Esophagus muscularis mucosa (tissue), 4 donors: Measurements from ENCODE around the gene EBLN2.

ENCODE experiments used
- EP300 ChIP-seq: sonication (generic); formaldehyde crosslinking; IDR thresholded peaks from one replicate; pipeline ENCODE4 v1.6.1; 2017; ENCODE audit warnings: antibody characterized with exemption
- POLR2A ChIP-seq: fragments of 450-650 bp; IDR thresholded peaks from one replicate; pipeline ENCODE4 v1.6.1; 2017; ENCODE audit warnings: antibody characterized with exemption, moderate library complexity, mild to moderate bottlenecking, low read depth
- POLR2AphosphoS5 ChIP-seq, 2 donors: sonication (generic); formaldehyde crosslinking; IDR thresholded peaks; one replicate each; pipeline ENCODE4 v1.6.1; 2017; ENCODE audit warnings: antibody characterized with exemption in 2 of 2
- TF ChIP-seq, protein P1 (sequence below), 3 experiments: fragments of 200-600 bp in 2 of 3; fragments of 450-650 bp in 1 of 3; sonication (generic) in 2 of 3; IDR thresholded peaks; one replicate each; pipeline ENCODE4 v1.5.1; 2017 to 2019; ENCODE audit warnings: antibody characterized with exemption in 3 of 3, mild to moderate bottlenecking in 2 of 3, moderate library complexity in 1 of 3

DNA sequence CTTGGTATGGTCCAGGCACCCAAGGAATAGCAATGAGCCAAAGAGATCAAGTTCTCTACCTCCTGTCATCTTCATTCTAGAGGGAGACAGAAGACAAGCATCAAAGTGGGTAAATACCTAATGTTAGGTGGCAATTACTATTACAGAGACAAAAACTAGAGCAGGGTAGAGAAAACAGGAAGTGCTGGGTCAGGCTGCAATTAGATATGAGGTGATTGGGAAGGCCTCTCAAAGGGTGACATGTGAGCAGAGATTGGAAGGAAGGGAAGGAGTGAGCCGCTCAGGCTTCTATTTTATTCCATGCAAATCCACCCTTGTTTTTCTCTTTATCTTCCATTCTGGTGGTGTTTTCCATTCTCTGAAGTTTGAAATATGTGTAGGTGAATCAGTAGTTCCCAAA, 37.4 kb downstream of the EBLN2 start:
- TF ChIP-seq POLR2A: no peak
- TF ChIP-seq, protein P1, sequence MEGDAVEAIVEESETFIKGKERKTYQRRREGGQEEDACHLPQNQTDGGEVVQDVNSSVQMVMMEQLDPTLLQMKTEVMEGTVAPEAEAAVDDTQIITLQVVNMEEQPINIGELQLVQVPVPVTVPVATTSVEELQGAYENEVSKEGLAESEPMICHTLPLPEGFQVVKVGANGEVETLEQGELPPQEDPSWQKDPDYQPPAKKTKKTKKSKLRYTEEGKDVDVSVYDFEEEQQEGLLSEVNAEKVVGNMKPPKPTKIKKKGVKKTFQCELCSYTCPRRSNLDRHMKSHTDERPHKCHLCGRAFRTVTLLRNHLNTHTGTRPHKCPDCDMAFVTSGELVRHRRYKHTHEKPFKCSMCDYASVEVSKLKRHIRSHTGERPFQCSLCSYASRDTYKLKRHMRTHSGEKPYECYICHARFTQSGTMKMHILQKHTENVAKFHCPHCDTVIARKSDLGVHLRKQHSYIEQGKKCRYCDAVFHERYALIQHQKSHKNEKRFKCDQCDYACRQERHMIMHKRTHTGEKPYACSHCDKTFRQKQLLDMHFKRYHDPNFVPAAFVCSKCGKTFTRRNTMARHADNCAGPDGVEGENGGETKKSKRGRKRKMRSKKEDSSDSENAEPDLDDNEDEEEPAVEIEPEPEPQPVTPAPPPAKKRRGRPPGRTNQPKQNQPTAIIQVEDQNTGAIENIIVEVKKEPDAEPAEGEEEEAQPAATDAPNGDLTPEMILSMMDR (IDR thresholded peaks at IDR 0.05): no peak
- no peak for TF ChIP-seq EP300
- TF ChIP-seq POLR2AphosphoS5 (IDR thresholded peaks at IDR 0.05): no peak
